ENCODE results near the gene DEXI.

The DEXI gene

DNA sequence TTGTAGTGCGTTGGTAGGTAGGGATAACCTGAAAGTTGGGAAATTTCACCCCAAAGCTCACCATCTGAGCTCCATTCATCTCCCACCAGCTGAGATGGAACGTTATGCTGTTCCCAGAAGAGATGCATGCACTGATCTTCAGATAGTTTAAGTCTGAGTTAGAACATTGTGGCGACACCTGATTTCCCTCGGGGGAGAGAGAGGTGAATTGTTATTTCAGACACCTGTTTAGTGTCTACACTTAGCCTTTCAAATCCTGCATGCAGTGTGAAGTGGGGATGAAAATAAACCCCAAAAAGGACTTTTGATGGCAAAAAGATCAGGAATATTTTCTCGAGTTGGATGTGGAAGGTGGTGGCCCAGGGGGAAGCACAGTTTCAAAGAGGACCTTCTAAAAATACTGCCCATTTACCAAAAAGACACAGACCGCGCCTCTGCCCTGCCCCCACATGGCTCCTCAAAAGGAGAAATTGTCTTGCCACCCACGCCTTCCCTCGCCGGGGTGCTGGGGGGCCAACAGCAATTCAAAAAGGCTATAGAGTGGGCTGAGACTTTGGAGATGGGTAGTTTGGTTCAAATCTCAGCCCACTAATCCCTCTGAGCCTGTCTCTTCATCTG is 53.8 kb downstream of the DEXI start:
- DNase-seq, result no peak

DNA sequence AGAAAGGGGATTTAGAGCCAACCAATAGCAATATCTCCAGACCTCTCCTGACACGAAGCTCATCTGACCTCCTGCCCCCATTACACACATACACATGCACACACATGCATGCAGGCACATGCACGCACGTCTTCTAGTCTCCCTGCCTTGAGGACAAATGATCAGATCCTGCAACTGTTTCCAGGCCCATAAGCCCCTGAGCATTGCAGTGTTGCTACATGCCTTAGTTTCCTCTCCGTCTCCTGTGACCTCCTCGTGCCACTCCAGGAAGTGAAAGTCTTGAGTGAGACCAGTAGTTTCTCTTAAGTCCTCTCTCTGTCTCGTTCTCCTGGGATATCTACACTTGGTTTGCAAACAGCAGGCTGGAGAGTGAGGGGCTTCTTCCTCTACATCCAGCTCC is 57.0 kb downstream of the DEXI start:
- DNase-seq, result no peak

DNA sequence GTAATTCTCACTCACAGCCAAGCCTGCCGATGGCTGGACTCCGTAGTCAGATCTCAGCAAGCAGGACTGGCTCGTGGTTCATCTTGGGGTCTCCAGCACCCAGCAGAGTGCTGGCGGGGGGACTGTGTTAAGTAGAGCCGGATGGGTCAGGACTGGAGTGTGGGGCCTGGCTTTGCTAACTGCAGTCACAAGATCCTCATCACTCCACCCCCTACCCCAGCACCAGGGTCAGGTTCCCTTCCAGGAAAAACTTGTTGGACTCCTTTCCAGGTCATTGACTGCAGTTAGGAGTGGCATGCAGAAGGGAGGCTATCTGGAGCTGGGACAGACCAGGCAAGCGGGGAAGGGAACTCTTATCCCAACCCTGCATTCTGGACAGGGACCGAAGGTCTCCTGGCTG is 59.3 kb downstream of the DEXI start:
- DNase-seq, result no peak

GRCh38 chr16:10881479-10882030 is 60.7 kb downstream of the DEXI start:
- DNase-seq, result no peak

DNA sequence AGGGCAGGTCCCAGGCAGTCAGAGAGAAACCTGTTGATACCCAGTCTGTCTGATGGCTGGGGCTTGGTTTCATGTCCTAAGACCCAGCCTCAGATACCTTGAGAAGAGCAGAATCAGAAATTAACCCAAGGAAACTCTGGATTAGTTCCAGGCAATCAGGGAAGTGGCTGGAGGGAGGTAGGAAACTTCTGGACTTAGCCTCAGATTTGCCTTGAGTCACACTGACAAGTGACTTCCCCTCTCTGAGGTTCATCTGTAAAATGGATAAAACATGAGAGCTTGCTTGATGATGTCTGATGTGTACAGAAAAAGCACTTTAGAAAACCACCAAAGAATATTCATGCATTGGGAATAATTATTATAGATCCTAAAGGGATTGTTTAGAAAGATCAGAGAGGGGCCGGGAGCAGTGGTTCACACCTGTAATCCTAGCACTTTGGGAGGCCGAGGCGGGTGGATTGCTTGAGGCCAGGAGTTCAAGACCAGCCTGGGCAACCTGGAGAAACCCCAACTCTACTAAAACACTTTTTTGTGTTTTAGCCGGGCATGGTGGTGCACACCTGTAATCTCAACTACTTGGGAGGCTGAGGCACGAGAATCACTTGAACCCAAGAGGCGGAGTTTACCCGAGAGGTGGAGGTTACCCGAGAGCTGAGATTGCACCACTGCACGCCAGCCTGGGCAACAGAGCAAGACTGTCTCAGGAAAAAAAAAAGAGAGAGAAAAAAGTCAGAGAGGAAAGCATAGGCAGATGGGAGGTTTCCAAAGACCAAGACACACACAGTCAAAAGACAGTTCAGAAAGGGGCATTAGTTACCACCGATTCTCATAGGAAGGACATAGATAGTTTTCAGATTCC is 61.4 kb downstream of the DEXI start:
- DNase-seq, result no peak

DNA sequence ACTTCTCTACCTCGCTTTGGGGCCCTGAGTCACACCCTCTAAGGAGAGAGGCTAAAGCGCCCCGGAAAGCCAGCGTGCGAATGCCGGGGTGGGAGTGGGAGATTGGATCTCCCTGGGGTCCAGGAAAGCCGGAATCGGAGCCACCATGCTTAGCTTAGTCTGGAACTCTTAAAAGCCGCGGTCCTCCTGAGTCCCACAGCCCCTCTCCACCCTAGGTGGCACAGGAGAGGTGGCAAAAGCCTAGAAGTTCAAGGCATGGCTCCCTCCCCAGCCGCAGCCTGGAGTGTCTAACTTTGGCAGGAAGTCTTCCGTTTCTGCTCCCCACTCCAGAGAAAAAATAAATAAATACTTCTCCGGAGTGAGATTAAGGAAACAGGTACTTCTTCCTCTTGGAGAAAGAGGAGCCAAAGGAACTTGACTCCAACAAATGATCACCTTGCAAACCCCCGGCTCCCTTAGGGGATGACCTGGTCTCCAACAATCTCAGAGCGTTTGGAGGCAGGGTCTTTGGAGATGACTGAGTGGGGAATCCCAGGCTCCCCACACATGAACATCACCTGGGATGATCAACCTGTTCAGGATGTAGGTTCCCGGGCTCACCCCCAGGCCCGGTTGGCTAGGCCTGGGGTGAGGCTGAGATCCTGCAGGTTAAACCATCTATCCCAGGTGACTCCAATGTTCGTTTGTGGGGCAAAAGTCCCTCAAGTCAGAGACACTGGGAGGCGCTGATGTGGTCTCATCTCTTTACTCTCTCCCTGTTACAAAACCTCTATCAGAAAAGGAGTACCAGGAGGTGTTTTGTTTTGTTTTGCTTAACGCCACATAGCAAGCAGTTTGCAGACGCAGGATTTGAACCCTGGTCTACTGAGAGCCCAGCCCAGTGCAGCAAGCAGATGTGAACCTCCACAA is 62.3 kb downstream of the DEXI start:
- DNase-seq, result no peak

All from NCI-H1105 (cell line).